ENCODE results near the gene FAF1. TPM values are rescaled to one million over a fixed set of nuclear protein-coding genes. Genes with fewer than 3 reads are reported as not detected.
A peak's percentile ranks its signal among the peaks of the same experiment; 100 is the strongest.

FAF1 gene
- total and polyA plus RNA-seq, 2 donors (not counting 1 experiment from before 2014, with no cell fraction given) = 39.6 to 40.0 TPM

DNA sequence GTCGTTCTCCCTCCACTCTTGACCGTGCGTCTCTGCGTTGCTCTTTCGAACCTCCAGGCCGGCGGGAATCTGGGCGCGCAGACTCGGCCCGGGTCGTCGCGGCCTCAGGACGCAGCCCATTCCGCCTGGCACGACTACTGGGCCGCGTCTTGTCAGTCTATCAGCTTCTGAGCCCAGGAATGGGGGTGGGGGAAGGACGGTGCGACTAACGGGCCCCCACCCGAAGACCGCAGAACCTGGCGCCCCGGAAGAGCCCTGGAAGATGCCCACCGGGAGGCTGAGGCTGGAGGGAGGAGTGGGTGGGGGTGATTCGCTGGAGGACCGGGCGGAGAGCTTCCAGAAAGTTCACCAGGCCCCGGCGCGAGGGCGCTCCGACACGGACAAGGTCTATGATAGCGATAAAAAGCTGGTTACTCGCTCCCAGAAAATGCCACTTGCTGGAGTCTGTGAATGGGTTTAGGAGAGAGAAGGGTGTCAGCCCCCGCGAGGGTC is 535.1 kb downstream of the FAF1 start:
- DNase-seq (ENCODE audit: low read depth in 2 of 2) = no peak
- H3K9ac ChIP-seq (ENCODE audit: insufficient read depth, low read length) = no peak overlapping the region

DNA sequence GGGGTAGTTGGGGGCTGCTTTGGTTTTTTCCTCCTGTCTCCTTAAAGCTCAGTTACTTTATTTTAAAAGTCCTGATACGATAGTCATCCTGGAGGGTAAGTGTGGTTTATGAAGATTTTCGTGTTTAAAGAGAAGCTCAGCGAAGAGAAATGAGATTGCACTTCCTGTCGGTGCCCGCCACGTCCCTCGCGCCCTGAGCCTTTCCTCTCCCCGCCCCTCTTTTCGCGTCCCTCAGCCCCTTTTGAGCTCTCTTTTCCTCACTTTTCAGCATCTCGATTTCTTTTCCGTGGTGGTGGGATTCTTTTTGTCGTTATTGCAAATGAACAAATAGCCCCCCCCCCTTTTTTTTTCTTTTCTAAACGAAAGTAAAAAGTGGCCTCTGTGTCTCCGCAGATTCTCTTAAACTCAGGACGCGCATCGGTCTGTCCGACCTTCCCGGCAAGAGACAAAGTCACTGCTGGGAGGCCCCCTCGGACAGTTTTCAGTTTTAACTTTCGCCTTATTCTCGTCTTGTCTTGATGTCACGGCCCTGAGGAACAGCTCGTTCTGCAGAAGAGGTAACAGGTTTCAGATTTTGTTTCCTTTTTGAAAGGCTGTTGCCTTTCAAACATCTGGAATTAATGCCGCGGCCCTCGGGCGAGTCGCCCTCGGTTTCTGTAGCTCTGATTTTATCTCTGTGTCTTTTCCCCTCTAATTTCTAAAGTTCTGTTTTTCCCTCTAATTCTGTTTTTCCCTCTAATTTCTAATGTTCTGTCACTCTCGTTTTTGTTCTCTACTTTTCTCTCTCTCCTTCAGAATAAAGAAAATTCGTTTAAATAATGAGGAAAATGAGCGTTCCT is 535.8 kb downstream of the FAF1 start:
- Histone ChIP-seq H2AFZ (ENCODE audit: low read length) (no peak overlapping the region), H3K4me3 (replicated peaks in 1 of 4; ENCODE audit: control extremely low read depth in 1 of 4, insufficient read depth in 1 of 4, low read depth in 3 of 4, low read length in 4 of 4) (peak overlapping the region in 2 of 4 experiments; percentile 6 to 17), H3K36me3 (ENCODE audit: control insufficient read depth, insufficient read depth, low read length) (no peaks in the 10 kb centered on the region), H3K27ac (ENCODE audit: insufficient read depth, low read length) (no peak overlapping the region), H4K20me1 (ENCODE audit: control insufficient read depth, extremely low read depth, insufficient read depth, low read length) (no peaks in the 10 kb centered on the region), H3K9ac (ENCODE audit: insufficient read depth, low read length) (no peak overlapping the region), H3K4me1 (ENCODE audit: control insufficient read depth, extremely low read depth, insufficient read depth, low read length) (no peaks in the 10 kb centered on the region), H3K79me2 (ENCODE audit: control insufficient read depth, insufficient read depth, low read length) (no peaks in the 10 kb centered on the region), H3K27me3 (ENCODE audit: control insufficient read depth, insufficient read depth, low read length) (peaks cover 97% of the 10 kb centered on the region), H3K4me2 (ENCODE audit: extremely low read depth, insufficient read depth, low read length) (no peak overlapping the region), H3K9me3 (ENCODE audit: control insufficient read depth, insufficient read depth, low read depth, low read length) (no peaks in the 10 kb centered on the region)
- peak in 1 of 2 donors; percentile 34 for DNase-seq (ENCODE audit: low read depth in 2 of 2)
- TF ChIP-seq EZH2 (IDR thresholded peaks at IDR 0.05; ENCODE audit: low read length, missing control alignments) = peak; percentile 94
- TF ChIP-seq, protein P1, sequence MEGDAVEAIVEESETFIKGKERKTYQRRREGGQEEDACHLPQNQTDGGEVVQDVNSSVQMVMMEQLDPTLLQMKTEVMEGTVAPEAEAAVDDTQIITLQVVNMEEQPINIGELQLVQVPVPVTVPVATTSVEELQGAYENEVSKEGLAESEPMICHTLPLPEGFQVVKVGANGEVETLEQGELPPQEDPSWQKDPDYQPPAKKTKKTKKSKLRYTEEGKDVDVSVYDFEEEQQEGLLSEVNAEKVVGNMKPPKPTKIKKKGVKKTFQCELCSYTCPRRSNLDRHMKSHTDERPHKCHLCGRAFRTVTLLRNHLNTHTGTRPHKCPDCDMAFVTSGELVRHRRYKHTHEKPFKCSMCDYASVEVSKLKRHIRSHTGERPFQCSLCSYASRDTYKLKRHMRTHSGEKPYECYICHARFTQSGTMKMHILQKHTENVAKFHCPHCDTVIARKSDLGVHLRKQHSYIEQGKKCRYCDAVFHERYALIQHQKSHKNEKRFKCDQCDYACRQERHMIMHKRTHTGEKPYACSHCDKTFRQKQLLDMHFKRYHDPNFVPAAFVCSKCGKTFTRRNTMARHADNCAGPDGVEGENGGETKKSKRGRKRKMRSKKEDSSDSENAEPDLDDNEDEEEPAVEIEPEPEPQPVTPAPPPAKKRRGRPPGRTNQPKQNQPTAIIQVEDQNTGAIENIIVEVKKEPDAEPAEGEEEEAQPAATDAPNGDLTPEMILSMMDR (conservative IDR thresholded peaks at IDR 0.05 in 1 of 2, IDR thresholded peaks at IDR 0.05 in 1 of 2; ENCODE audit: low read depth in 1 of 2, low read length in 2 of 2) = no peak

More for the DNA sequence above, 535.1 kb downstream of the FAF1 start:
- H3K9me3 ChIP-seq (ENCODE audit: control insufficient read depth, insufficient read depth, low read depth, low read length) = no peaks in the 10 kb centered on the region
- H3K4me2 ChIP-seq (ENCODE audit: extremely low read depth, insufficient read depth, low read length) = no peak overlapping the region
- H3K4me3 ChIP-seq (replicated peaks in 1 of 4; ENCODE audit: control extremely low read depth in 1 of 4, insufficient read depth in 1 of 4, low read depth in 3 of 4, low read length in 4 of 4) = no peak overlapping the region
- TF ChIP-seq, protein P1 (conservative IDR thresholded peaks at IDR 0.05 in 1 of 2, IDR thresholded peaks at IDR 0.05 in 1 of 2; ENCODE audit: low read depth in 1 of 2, low read length in 2 of 2) = no peak
- TF ChIP-seq EZH2 (IDR thresholded peaks at IDR 0.05; ENCODE audit: low read length, missing control alignments) = peak; percentile 83
- H3K4me1 ChIP-seq (ENCODE audit: control insufficient read depth, extremely low read depth, insufficient read depth, low read length) = no peaks in the 10 kb centered on the region
- no peak overlapping the region for H3K27ac ChIP-seq (ENCODE audit: insufficient read depth, low read length)
- no peaks in the 10 kb centered on the region for H3K36me3 ChIP-seq (ENCODE audit: control insufficient read depth, insufficient read depth, low read length)
- peaks cover 97% of the 10 kb centered on the region for H3K27me3 ChIP-seq (ENCODE audit: control insufficient read depth, insufficient read depth, low read length)
- no peak overlapping the region for H2AFZ ChIP-seq (ENCODE audit: low read length)
- H3K79me2 ChIP-seq (ENCODE audit: control insufficient read depth, insufficient read depth, low read length) = no peaks in the 10 kb centered on the region
- H4K20me1 ChIP-seq (ENCODE audit: control insufficient read depth, extremely low read depth, insufficient read depth, low read length) = no peaks in the 10 kb centered on the region

DNA sequence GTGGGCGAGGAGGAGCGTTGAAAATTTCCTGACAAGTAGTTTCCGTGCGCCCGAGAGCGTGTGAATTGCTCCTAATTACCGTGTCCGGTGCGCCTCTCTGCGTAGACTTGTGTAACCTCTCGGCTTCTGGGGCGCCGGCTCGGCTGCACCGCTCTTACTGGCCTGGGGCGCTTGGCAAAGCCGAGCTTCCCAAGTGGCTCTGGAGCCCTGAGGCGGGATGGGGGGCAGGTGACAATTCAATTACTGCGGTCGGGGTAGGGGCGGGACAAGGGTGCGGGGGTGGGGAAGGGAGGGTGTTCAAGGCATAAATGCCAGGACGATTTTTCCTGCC is 536.4 kb downstream of the FAF1 start:
- no peak overlapping the region for H3K9ac ChIP-seq (ENCODE audit: insufficient read depth, low read length)
- H3K4me3 ChIP-seq (replicated peaks in 1 of 4; ENCODE audit: control extremely low read depth in 1 of 4, insufficient read depth in 1 of 4, low read depth in 3 of 4, low read length in 4 of 4) = no peak overlapping the region
- H3K4me1 ChIP-seq (ENCODE audit: control insufficient read depth, extremely low read depth, insufficient read depth, low read length) = no peaks in the 10 kb centered on the region
- H3K27ac ChIP-seq (ENCODE audit: insufficient read depth, low read length) = no peak overlapping the region
- H3K27me3 ChIP-seq (ENCODE audit: control insufficient read depth, insufficient read depth, low read length) = peaks cover 98% of the 10 kb centered on the region
- peak overlapping the region; percentile 44 for H3K4me2 ChIP-seq (ENCODE audit: extremely low read depth, insufficient read depth, low read length)
- no peaks in the 10 kb centered on the region for H3K79me2 ChIP-seq (ENCODE audit: control insufficient read depth, insufficient read depth, low read length)
- no peaks in the 10 kb centered on the region for H3K36me3 ChIP-seq (ENCODE audit: control insufficient read depth, insufficient read depth, low read length)
- no peak overlapping the region for H2AFZ ChIP-seq (ENCODE audit: low read length)
- no peak for TF ChIP-seq EZH2 (IDR thresholded peaks at IDR 0.05; ENCODE audit: low read length, missing control alignments)
- TF ChIP-seq, protein P1 (conservative IDR thresholded peaks at IDR 0.05 in 1 of 2, IDR thresholded peaks at IDR 0.05 in 1 of 2; ENCODE audit: low read depth in 1 of 2, low read length in 2 of 2) = no peak
- DNase-seq (ENCODE audit: low read depth in 2 of 2) = no peak
- H3K9me3 ChIP-seq (ENCODE audit: control insufficient read depth, insufficient read depth, low read depth, low read length) = no peaks in the 10 kb centered on the region
- no peaks in the 10 kb centered on the region for H4K20me1 ChIP-seq (ENCODE audit: control insufficient read depth, extremely low read depth, insufficient read depth, low read length)
